WERI-Rb-1 (cell line): Measurements from ENCODE around the gene C17orf107.
A peak's percentile ranks its signal among the peaks of the same experiment; 100 is the strongest.

ENCODE experiments used
- DNase-seq: peaks from one replicate; pipeline ENCODE4 v3.0.0-alpha.2; 2020
- H3K27ac ChIP-seq: fragments of 250-450 bp; sonication (Bioruptor Pico); 2 replicates; pipeline ENCODE4 v1.5.1; 2020; ENCODE audit warnings: mild to moderate bottlenecking, moderate library complexity
- H3K27me3 ChIP-seq: fragments of 250-450 bp; sonication (Bioruptor Pico); 2 replicates; pipeline ENCODE4 v1.5.1; 2021; ENCODE audit warnings: mild to moderate bottlenecking, low read depth, moderate library complexity; ENCODE audit not compliant: insufficient read depth, severe bottlenecking
- H3K36me3 ChIP-seq: fragments of 250-450 bp; sonication (Bioruptor Pico); 2 replicates; pipeline ENCODE4 v1.5.1; 2020; ENCODE audit warnings: mild to moderate bottlenecking, moderate library complexity
- H3K4me3 ChIP-seq: 2 replicates; pipeline ENCODE4 v1.5.1; 2011; ENCODE audit warnings: low read depth, mild to moderate bottlenecking, control low read depth, low read length
- H3K9me3 ChIP-seq: fragments of 250-450 bp; sonication (Bioruptor Pico); 2 replicates; pipeline ENCODE4 v1.5.1; 2021; ENCODE audit warnings: mild to moderate bottlenecking, moderate library complexity; ENCODE audit not compliant: severe bottlenecking
- TF ChIP-seq, protein P1 (sequence below): IDR thresholded peaks from 2 replicates; pipeline ENCODE4 v1.5.1; 2011; ENCODE audit warnings: low read depth, mild to moderate bottlenecking, control low read depth, inconsistent platforms, low read length

Gene C17orf107

DNA sequence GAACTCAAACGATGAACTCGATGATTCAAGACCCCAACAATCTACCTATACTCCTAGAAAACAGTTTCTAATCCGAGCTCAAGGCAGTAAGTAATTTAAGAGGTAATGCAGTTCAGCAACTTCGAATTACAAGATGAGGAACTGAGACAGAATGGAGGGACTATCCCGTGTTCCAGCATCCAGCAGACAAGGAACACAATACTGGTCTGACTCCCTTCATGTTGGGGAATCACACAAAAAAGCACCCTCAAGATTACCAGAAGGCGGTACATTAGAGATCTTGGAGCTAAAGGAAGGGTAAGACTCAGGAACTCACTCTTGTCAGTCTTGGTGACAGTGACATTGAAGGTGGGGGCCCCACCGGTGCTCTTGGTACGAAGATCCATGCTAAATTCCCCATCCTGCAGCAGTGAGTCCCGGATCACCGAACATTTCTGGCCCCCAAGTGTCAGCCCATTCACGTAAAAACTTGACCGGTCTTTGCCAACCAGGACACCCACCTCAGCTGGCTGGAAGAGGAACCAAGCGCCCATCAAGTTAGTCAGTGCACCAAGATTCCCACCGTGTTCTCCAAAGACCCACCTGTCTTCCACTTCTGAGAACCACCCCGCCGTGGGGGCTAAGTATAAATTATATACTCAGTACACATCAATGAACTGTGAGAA lies 47.1 kb downstream of the C17orf107 start:
- peaks cover 65% of the 10 kb centered on the region for H3K36me3 ChIP-seq
- H3K4me3 ChIP-seq, result peak overlapping the region; percentile 96
- TF ChIP-seq, protein P1, sequence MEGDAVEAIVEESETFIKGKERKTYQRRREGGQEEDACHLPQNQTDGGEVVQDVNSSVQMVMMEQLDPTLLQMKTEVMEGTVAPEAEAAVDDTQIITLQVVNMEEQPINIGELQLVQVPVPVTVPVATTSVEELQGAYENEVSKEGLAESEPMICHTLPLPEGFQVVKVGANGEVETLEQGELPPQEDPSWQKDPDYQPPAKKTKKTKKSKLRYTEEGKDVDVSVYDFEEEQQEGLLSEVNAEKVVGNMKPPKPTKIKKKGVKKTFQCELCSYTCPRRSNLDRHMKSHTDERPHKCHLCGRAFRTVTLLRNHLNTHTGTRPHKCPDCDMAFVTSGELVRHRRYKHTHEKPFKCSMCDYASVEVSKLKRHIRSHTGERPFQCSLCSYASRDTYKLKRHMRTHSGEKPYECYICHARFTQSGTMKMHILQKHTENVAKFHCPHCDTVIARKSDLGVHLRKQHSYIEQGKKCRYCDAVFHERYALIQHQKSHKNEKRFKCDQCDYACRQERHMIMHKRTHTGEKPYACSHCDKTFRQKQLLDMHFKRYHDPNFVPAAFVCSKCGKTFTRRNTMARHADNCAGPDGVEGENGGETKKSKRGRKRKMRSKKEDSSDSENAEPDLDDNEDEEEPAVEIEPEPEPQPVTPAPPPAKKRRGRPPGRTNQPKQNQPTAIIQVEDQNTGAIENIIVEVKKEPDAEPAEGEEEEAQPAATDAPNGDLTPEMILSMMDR, result no peak

DNA sequence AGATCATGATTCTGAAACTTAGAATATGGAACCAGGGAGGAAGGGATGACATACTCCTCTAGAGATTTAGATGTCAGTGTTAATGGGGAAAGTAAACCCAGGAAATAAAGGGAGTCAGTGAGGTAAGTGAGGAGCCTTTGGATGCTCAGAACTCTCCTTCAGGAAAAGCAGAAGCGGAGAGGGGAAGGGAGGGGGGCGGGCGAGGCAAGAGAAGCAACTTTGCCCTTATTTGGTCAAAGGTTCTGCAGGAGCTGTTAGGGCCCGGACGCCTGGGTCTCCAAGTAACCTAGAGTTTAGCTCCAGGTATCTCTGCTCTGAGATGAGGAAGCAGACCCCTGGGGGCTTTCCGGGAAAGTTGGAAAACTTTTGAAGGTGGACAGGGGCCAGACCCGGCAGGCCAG lies 47.7 kb downstream of the C17orf107 start:
- Histone ChIP-seq H3K4me3 (peak overlapping the region; percentile 96), H3K27ac (peak overlapping the region; percentile 60), H3K27me3 (no peaks in the 10 kb centered on the region), H3K36me3 (peaks cover 59% of the 10 kb centered on the region), H3K9me3 (no peaks in the 10 kb centered on the region)
- TF ChIP-seq, protein P1, result no peak
- DNase-seq, result no peak

More for the DNA sequence above, 47.1 kb downstream of the C17orf107 start:
- no peaks in the 10 kb centered on the region for H3K9me3 ChIP-seq
- no peak for DNase-seq
- peak overlapping the region; percentile 60 for H3K27ac ChIP-seq
- H3K27me3 ChIP-seq, result no peaks in the 10 kb centered on the region

DNA sequence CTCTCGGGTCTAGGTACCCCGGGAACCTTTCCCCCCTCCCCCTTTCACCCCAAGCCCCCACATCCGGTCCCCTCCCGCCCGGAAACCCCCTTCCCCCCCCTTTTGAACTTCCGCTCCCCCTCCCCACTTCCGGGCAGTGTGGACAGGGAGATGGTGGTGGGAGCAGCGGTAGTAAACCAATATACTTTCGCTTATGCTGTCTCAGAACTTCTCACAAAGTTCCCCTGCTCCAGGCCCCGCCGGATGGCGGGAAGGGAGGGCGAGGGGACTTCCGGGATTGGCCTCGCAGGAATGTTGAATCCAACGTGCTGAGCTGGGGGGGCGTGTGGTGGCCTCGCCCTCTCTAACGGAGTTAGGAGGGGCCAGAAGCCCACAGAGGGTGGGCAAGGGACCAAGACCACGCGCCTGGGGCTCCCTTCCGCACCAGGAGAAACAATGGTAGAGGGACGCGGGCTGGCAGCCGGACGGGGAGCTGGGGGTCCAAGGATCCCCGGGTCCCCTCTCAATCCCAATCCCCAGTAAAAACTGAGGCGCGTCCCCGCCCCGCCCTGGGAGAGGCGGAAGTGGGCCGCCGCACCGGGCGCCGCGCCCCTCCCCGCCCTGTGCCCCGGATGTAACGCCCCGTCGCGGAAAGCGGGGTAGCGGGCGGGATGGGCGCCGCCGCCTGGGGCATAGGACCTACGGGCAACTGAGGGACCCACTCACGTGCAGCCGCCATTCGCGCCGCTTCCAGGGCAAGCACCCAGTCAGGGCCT lies 48.3 kb downstream of the C17orf107 start:
- H3K27me3 ChIP-seq, result no peaks in the 10 kb centered on the region
- peak overlapping the region; percentile 95 for H3K27ac ChIP-seq
- peak; percentile 50 for DNase-seq
- TF ChIP-seq, protein P1, result no peak
- H3K36me3 ChIP-seq, result peaks cover 53% of the 10 kb centered on the region
- peak overlapping the region; percentile 96 for H3K4me3 ChIP-seq
- H3K9me3 ChIP-seq, result no peaks in the 10 kb centered on the region

DNA sequence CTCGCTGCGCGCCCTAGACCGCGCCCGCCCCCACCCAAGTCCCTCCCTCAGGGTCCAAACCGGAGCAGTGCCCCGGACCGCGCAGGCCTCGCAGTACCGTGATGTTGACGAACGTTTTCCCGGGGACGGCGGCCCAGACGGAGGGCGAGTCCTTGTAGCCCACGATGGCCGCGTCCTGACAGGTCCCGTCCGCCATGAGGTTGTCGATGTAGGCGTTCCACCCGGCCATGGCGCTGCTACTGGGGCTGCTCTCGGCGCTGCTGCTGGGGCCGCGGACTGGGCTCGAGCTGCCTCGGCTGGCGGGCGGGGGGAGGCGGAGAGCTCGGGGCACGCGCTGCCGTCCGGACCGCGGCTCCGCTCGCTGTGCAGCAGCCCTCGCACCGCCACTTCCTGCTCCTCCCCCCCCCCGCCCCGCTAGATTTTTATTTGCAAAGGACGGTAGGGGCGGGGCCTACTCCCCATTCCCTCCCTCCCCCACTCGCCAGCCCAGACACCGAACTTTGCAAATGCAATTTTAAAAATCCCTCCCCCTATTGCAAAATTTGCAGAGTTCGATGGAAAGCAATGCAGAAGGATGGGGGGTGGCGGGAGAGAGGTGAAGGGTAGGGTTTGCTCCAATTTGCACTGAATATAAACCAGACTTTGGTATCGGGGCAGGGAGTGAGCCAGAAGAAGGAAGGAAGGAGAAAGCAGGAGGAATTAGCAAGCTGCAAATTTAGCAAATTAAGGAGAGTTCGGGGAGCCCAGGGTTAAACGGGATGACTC lies 49.0 kb downstream of the C17orf107 start, which contains the start of gene PFN1:
PFN1 (minus strand) TSS at position 365 of the 765 bp plus-strand sequence; CDS start at position 229, 136 bp downstream.
- H3K36me3 ChIP-seq, result peaks cover 49% of the 10 kb centered on the region
- DNase-seq, result peak; percentile 85
- peak within 1 kb of the TSS; percentile 95 for H3K27ac ChIP-seq
- TF ChIP-seq, protein P1, result no peak
- peak within 1 kb of the TSS; percentile 96 for H3K4me3 ChIP-seq
- no peaks in the 10 kb centered on the region for H3K9me3 ChIP-seq
- no peaks in the 10 kb centered on the region for H3K27me3 ChIP-seq

DNA sequence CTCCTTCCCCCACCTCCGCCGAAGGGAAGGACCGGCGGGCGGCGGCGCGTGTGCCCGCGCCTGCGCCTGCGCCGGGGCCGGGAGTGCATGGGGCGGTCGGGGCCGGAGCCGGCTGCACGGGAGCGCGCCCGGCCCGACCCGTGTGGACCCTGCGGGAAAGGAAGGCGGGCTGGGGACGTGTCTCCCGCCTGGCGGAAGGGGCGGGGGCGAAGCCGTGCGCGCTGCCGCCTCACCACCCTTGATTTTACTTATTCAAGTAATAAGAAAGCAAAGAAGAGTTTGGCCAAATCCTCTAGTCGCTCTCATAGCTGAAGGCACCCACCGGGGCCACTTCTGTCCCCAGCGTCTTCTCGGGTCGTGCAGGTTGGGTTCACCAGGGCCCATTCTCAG lies 49.6 kb downstream of the C17orf107 start:
- Histone ChIP-seq H3K27me3 (no peaks in the 10 kb centered on the region), H3K9me3 (no peaks in the 10 kb centered on the region), H3K36me3 (peaks cover 43% of the 10 kb centered on the region), H3K27ac (peak overlapping the region; percentile 95), H3K4me3 (peak overlapping the region; percentile 96)
- TF ChIP-seq, protein P1, result no peak
- DNase-seq, result peak; percentile 86
